ENCODE results near the gene LAMA4.

LAMA4 gene

GRCh38 chr6:112279031-112279935 is 24.9 kb upstream of the LAMA4 start:
- DNase-seq (ENCODE audit: low read depth in 2 of 2), result no peak

GRCh38 chr6:112275365-112275764 is 21.0 kb upstream of the LAMA4 start:
- no peak for DNase-seq (ENCODE audit: low read depth in 2 of 2)

- no peak for DNase-seq (ENCODE audit: low read depth in 2 of 2)
These were observed 20.4 kb upstream of the LAMA4 start for GRCh38 chr6:112274774-112275173.

- DNase-seq (ENCODE audit: low read depth in 2 of 2), result no peak
These were observed 18.4 kb upstream of the LAMA4 start for GRCh38 chr6:112272799-112273198.

- no peak for DNase-seq (ENCODE audit: low read depth in 2 of 2)
These were observed 16.4 kb upstream of the LAMA4 start for GRCh38 chr6:112270756-112271155.

- no peak for DNase-seq (ENCODE audit: low read depth in 2 of 2)
These were observed 15.7 kb upstream of the LAMA4 start for GRCh38 chr6:112269979-112270566.

- DNase-seq (ENCODE audit: low read depth in 2 of 2), result no peak
These were observed 14.7 kb upstream of the LAMA4 start for GRCh38 chr6:112269114-112269513.

GRCh38 chr6:112268654-112269053 is 14.3 kb upstream of the LAMA4 start:
- DNase-seq (ENCODE audit: low read depth in 2 of 2), result no peak

- DNase-seq (ENCODE audit: low read depth in 2 of 2), result no peak
These were observed 13.7 kb upstream of the LAMA4 start for GRCh38 chr6:112268019-112268418.

GRCh38 chr6:112266331-112266730 is 12.0 kb upstream of the LAMA4 start:
- no peak for DNase-seq (ENCODE audit: low read depth in 2 of 2)

GRCh38 chr6:112259337-112259675 is 4.9 kb upstream of the LAMA4 start:
- DNase-seq (ENCODE audit: low read depth in 2 of 2), result no peak

GRCh38 chr6:112258642-112259336 is 4.4 kb upstream of the LAMA4 start:
- DNase-seq (ENCODE audit: low read depth in 2 of 2), result no peak

GRCh38 chr6:112257178-112257855 is 3.0 kb upstream of the LAMA4 start:
- no peak for DNase-seq (ENCODE audit: low read depth in 2 of 2)

- DNase-seq (ENCODE audit: low read depth in 2 of 2), result no peak
These were observed 554 bp upstream of the LAMA4 start for GRCh38 chr6:112254921-112255320.

GRCh38 chr6:112253498-112253840 is 898 bp downstream of the LAMA4 start:
- no peak for DNase-seq (ENCODE audit: low read depth in 2 of 2)

- no peak for DNase-seq (ENCODE audit: low read depth in 2 of 2)
These were observed 1.5 kb downstream of the LAMA4 start for GRCh38 chr6:112252571-112253497.

- DNase-seq (ENCODE audit: low read depth in 2 of 2), result no peak
These were observed 3.0 kb downstream of the LAMA4 start for GRCh38 chr6:112251171-112251875.

- no peak for DNase-seq (ENCODE audit: low read depth in 2 of 2)
These were observed 4.9 kb downstream of the LAMA4 start for GRCh38 chr6:112249489-112249888.

GRCh38 chr6:112247275-112247674 is 7.1 kb downstream of the LAMA4 start:
- DNase-seq (ENCODE audit: low read depth in 2 of 2), result no peak

- DNase-seq (ENCODE audit: low read depth in 2 of 2), result no peak
These were observed 8.7 kb downstream of the LAMA4 start for GRCh38 chr6:112245511-112246203.

Data from stimulated activated CD4-positive, alpha-beta T cell treated with anti-CD3 and anti-CD28 coated beads, Interleukin-1b, Interleukin-23, amount 100 ng/mL, for 4 hours (primary cell).